Tibial artery (tissue), 4 donors: ENCODE results near the gene SDHC.

Source experiments
- DNase-seq, 2 donors: peaks; one replicate each; pipeline ENCODE4 v3.0.0-alpha.2; 2019
- H3K27ac ChIP-seq, 2 donors: fragments of 200-600 bp; sonication (generic) in 1 of 2; 1 replicate in 1 of 2; 2 replicates in 1 of 2; pipeline ENCODE4 v1.5.1; 2018 to 2019; ENCODE audit warnings: mild to moderate bottlenecking in 1 of 2
- H3K27me3 ChIP-seq, 2 donors: fragments of 200-600 bp; sonication (generic) in 1 of 2; one replicate each; pipeline versions ENCODE4 v1.5.1 to v1.6.0; 2016 to 2019
- H3K36me3 ChIP-seq, 3 donors: fragments of 200-600 bp; sonication (generic) in 2 of 3; one replicate each; pipeline ENCODE4 v1.5.1; 2016 to 2019; ENCODE audit warnings: mild to moderate bottlenecking in 2 of 3
- H3K4me1 ChIP-seq, 4 donors: fragments of 200-600 bp; sonication (generic) in 2 of 4; 1 replicate in 3 of 4; 2 replicates in 1 of 4; pipeline ENCODE4 v1.5.1; 2016 to 2019
- H3K4me3 ChIP-seq, 2 donors: fragments of 200-600 bp; sonication (generic) in 1 of 2; 1 replicate in 1 of 2; 2 replicates in 1 of 2; pipeline ENCODE4 v1.5.1; 2018 to 2019; ENCODE audit warnings: mild to moderate bottlenecking in 2 of 2
- H3K9me3 ChIP-seq, 3 donors: fragments of 200-600 bp; sonication (generic) in 1 of 3; one replicate each; pipeline ENCODE4 v1.5.1; 2016 to 2019
- CTCF ChIP-seq, 2 experiments: fragments of 200-600 bp in 1 of 2; fragments of 450-650 bp in 1 of 2; IDR thresholded peaks; one replicate each; pipeline ENCODE4 v1.5.1; 2017 to 2019; ENCODE audit warnings: antibody characterized with exemption in 2 of 2, mild to moderate bottlenecking in 1 of 2, moderate library complexity in 1 of 2
- intact Hi-C: fragments of 100-400 bp; cut with DNase I; formaldehyde crosslinking; loops from one replicate; pipeline ENCODE4 v1.15.0; 2023; ENCODE audit warnings: low total_unique reads

SDHC gene

DNA sequence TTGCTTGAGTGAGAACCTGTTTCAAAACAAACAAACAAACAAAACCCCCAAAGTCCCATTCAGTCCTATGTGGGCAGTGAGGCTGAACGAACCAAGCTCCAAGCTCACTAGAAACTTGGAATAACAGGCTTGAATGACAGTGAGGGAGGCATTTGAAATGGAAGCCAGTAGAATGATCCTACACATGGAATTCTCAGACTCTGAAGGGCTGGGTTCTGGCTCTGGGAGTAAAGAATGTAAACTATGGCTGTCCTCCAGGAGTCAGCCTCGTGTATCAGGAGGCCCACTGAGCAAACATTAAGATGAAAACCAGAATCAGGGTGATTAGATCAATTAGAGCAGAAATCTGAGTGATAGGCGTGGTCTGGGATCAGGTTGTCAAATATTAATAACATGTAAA lies 40.8 kb upstream of the SDHC start:
- intact Hi-C loops: no loop called here
- no peak for TF ChIP-seq CTCF (IDR thresholded peaks at IDR 0.05)
- Histone ChIP-seq H3K36me3 (no peaks in the 10 kb centered on the region), H3K27ac (no peak overlapping the region), H3K9me3 (no peaks in the 10 kb centered on the region), H3K4me3 (no peak overlapping the region), H3K27me3 (peaks cover 0 to 5% of the 10 kb centered on the region in 2 donors), H3K4me1 (no peaks in the 10 kb centered on the region)
- no peak for DNase-seq

DNA sequence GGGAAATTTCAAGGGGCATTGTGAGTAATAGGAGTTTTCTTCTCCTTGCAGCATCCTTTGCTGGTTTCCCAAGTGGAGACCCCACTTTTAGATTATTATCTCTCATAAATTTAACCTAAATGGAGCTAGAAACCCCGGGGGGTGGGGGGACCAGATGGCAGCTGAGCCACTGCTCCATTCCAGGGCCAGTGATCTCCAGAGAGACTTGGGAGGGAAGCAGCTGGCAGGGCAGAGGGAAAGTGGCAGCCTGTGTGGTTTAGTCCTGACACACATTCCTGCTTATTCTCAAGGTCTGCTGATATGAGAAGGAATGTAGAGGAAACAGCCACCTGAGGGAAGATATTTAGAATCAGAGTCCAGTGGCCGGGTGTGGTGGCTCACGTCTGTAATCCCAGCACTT lies 39.3 kb upstream of the SDHC start:
- Histone ChIP-seq H3K9me3 (no peaks in the 10 kb centered on the region), H3K4me1 (no peaks in the 10 kb centered on the region), H3K27me3 (peaks cover 0 to 5% of the 10 kb centered on the region in 2 donors), H3K27ac (no peak overlapping the region), H3K36me3 (no peaks in the 10 kb centered on the region), H3K4me3 (no peak overlapping the region)
- DNase-seq: no peak
- intact Hi-C loops: no loop called here
- TF ChIP-seq CTCF (IDR thresholded peaks at IDR 0.05): no peak

DNA sequence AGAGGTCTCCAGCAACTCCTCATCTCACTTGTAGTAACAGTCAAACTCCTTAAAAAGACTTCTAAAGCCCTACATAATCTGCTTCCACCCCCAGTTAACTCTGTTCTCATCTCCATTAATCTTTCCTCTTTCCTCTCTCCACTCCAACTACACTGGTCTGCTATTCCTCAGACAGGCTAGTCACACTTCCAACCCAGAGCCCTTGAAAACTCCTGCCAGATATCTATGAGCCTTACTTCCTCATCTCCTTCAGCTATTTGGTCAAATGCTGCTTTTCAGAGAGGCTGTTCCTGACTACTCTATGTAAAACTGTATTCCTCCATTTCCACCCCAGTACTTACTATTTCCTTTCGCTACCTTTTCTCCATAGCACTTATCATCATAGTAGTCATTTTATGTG lies 31.2 kb upstream of the SDHC start:
- H3K27ac ChIP-seq: no peak overlapping the region
- H3K4me3 ChIP-seq: no peak overlapping the region
- intact Hi-C loops: no loop called here
- H3K27me3 ChIP-seq: peaks cover 0 to 4% of the 10 kb centered on the region in 2 donors
- DNase-seq: no peak
- no peaks in the 10 kb centered on the region for H3K4me1 ChIP-seq
- H3K36me3 ChIP-seq: no peaks in the 10 kb centered on the region
- H3K9me3 ChIP-seq: no peaks in the 10 kb centered on the region
- no peak for TF ChIP-seq CTCF (IDR thresholded peaks at IDR 0.05)

- H3K36me3 ChIP-seq: no peaks in the 10 kb centered on the region
- no peak for DNase-seq
- H3K4me1 ChIP-seq: no peaks in the 10 kb centered on the region
- intact Hi-C loops: no loop called here
- TF ChIP-seq CTCF (IDR thresholded peaks at IDR 0.05): no peak
- peaks cover 0 to 4% of the 10 kb centered on the region in 2 donors for H3K27me3 ChIP-seq
- no peak overlapping the region for H3K27ac ChIP-seq
- H3K9me3 ChIP-seq: no peaks in the 10 kb centered on the region
- no peak overlapping the region for H3K4me3 ChIP-seq
Observed at GRCh38 chr1:161285113-161285512, 29.1 kb upstream of the SDHC start.

DNA sequence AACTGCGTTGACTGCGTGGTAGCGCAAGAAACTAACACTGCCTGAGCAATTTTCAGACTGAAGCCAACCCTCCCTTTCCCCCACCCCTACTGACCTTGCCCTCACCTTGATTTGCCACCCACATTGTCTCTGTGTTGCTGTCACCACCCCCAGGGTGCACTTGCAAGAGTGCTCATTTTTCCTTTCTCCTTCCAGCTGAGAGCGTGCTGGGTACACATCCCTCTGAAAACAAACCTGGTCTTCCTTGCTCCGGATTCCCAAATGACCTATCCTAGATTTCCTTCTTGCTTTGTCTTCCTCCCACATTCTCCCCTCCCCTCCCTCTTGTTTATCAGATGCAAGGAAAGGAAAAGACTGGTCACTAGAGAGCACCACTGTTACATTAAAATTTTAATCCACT lies 28.7 kb upstream of the SDHC start:
- Histone ChIP-seq H3K36me3 (no peaks in the 10 kb centered on the region), H3K27ac (no peak overlapping the region), H3K27me3 (peaks cover 0 to 4% of the 10 kb centered on the region in 2 donors), H3K4me1 (no peaks in the 10 kb centered on the region), H3K9me3 (no peaks in the 10 kb centered on the region), H3K4me3 (no peak overlapping the region)
- intact Hi-C loops: no loop called here
- no peak for TF ChIP-seq CTCF (IDR thresholded peaks at IDR 0.05)
- no peak for DNase-seq

GRCh38 chr1:161287482-161288054 lies 26.6 kb upstream of the SDHC start:
- DNase-seq: no peak
- intact Hi-C loops: no loop called here
- H3K4me3 ChIP-seq: no peak overlapping the region
- no peak for TF ChIP-seq CTCF (IDR thresholded peaks at IDR 0.05)
- H3K27me3 ChIP-seq: peaks cover 0 to 4% of the 10 kb centered on the region in 2 donors
- no peak overlapping the region for H3K27ac ChIP-seq
- H3K36me3 ChIP-seq: no peaks in the 10 kb centered on the region
- no peaks in the 10 kb centered on the region for H3K9me3 ChIP-seq
- H3K4me1 ChIP-seq: no peaks in the 10 kb centered on the region
